Keratinocyte (primary cell): Measurements from ENCODE around the gene SMYD4. TPM values are rescaled to one million over a fixed set of nuclear protein-coding genes. Genes with fewer than 3 reads are reported as not detected.

Experiments
- DNase-seq: peaks from one replicate; pipeline ENCODE4 v3.0.0-alpha.2; 2011; ENCODE audit warnings: low read depth, missing footprints, low spot score
- FAIRE-seq: peaks from 2 replicates; lab custom pipeline; 2011; peaks lifted over from hg19 to GRCh38; lab: Jason Lieb, UNC
- H2AFZ ChIP-seq: 2 replicates; pipeline ENCODE4 v1.6.0; 2012; ENCODE audit warnings: low read length, control low read depth, inconsistent platforms; ENCODE audit not compliant: control insufficient read depth
- H3K27ac ChIP-seq: 2 replicates; pipeline ENCODE4 v1.5.1; 2011; ENCODE audit warnings: low read length; ENCODE audit not compliant: control insufficient read depth, insufficient read depth
- H3K27me3 ChIP-seq: 3 replicates; pipeline ENCODE4 v1.6.0; 2011; ENCODE audit warnings: low read length; ENCODE audit not compliant: control insufficient read depth, insufficient read depth; ENCODE audit errors: extremely low read depth
- H3K36me3 ChIP-seq, 2 experiments: 2 replicates in 1 of 2; 3 replicates in 1 of 2; pipeline ENCODE4 v1.5.1; 2011; ENCODE audit warnings: low read length in 2 of 2, mild to moderate bottlenecking in 1 of 2; ENCODE audit not compliant: control insufficient read depth in 2 of 2, insufficient read depth in 2 of 2; ENCODE audit errors: extremely low read depth in 1 of 2
- H3K4me1 ChIP-seq: 3 replicates; pipeline ENCODE4 v1.5.1; 2011; ENCODE audit warnings: low read length; ENCODE audit not compliant: control insufficient read depth, insufficient read depth; ENCODE audit errors: extremely low read depth
- H3K4me2 ChIP-seq: 3 replicates; pipeline ENCODE4 v1.6.0; 2011; ENCODE audit warnings: low read depth, low read length; ENCODE audit not compliant: control insufficient read depth, insufficient read depth; ENCODE audit errors: extremely low read depth
- H3K4me3 ChIP-seq, 3 experiments: fragments of 200-600 bp in 1 of 3; sonication (generic) in 1 of 3; 2 replicates in 2 of 3; 3 replicates in 1 of 3; pipeline ENCODE4 v1.5.1; 2011 to 2016; ENCODE audit warnings: low read length in 3 of 3, mild to moderate bottlenecking in 3 of 3, control low read depth in 2 of 3, inconsistent platforms in 1 of 3, low read depth in 1 of 3, mixed read lengths in 1 of 3, mixed run types in 1 of 3, moderate library complexity in 1 of 3; ENCODE audit not compliant: control insufficient read depth in 2 of 3, insufficient read depth in 2 of 3; ENCODE audit errors: extremely low read depth in 1 of 3
- H3K79me2 ChIP-seq: 2 replicates; pipeline ENCODE4 v1.6.0; 2012; ENCODE audit warnings: low read length; ENCODE audit not compliant: control insufficient read depth, insufficient read depth
- H3K9ac ChIP-seq: 3 replicates; pipeline ENCODE4 v1.6.0; 2011; ENCODE audit warnings: low read length; ENCODE audit not compliant: control insufficient read depth, insufficient read depth; ENCODE audit errors: extremely low read depth
- H3K9me1 ChIP-seq: 3 replicates; pipeline ENCODE4 v1.6.0; 2011; ENCODE audit warnings: low read length; ENCODE audit not compliant: control insufficient read depth, insufficient read depth; ENCODE audit errors: extremely low read depth
- H3K9me3 ChIP-seq: 2 replicates; pipeline ENCODE4 v1.5.1; 2012; ENCODE audit warnings: low read depth, low read length; ENCODE audit not compliant: control insufficient read depth
- H4K20me1 ChIP-seq: 3 replicates; pipeline ENCODE4 v1.6.0; 2011; ENCODE audit warnings: low read length; ENCODE audit not compliant: control insufficient read depth, insufficient read depth; ENCODE audit errors: extremely low read depth
- EZH2 ChIP-seq: IDR thresholded peaks from one replicate; pipeline ENCODE4 v1.6.1; 2012; ENCODE audit warnings: inconsistent platforms, mild to moderate bottlenecking, low read length, moderate library complexity
- dilution Hi-C: fragments of 300-500 bp; cut with MboI; formaldehyde crosslinking; loops from one replicate; pipeline ENCODE4 v1.7.0; 2020; ENCODE audit warnings: low sequenced_read_pairs; ENCODE audit not compliant: extremely low pct_ligation_motif_present
- polyA minus RNA-seq, 3 experiments: library from RNA; depleted of rRNA, polyadenylated mRNA; stranded (reverse); fragments of >200 nt; gene quantifications; 1 replicate in 1 of 3; 2 replicates in 1 of 3; 3 replicates in 1 of 3; pipeline ENCODE4 v1.2.3, GENCODE V29; 2011
- polyA plus RNA-seq, 5 experiments: library from polyadenylated mRNA; depleted of rRNA in 3 of 5; stranded (reverse) in 3 of 5; stranded (forward) in 1 of 5; unstranded in 1 of 5; fragments of >200 nt; gene quantifications; 1 replicate in 1 of 5; 2 replicates in 3 of 5; 3 replicates in 1 of 5; pipeline versions ENCODE4 v1.2.1 to v1.2.3, GENCODE V29; 2011 to 2012; ENCODE audit warnings: missing spikeins in 2 of 5, low read depth in 1 of 5, low replicate concordance in 1 of 5
- TF ChIP-seq, protein P1 (sequence below), 3 experiments: IDR thresholded peaks in 1 of 3; conservative IDR thresholded peaks in 1 of 3; optimal IDR thresholded peaks in 1 of 3; 2 replicates in 2 of 3; 3 replicates in 1 of 3; pipeline versions ENCODE3 to v1.5.1; 2011; ENCODE audit warnings: low read length in 3 of 3, mild to moderate bottlenecking in 3 of 3, moderate library complexity in 2 of 3, control low read depth in 1 of 3, inconsistent platforms in 1 of 3; ENCODE audit not compliant: insufficient read depth in 2 of 3; ENCODE audit errors: extremely low read depth in 1 of 3

Gene SMYD4
- polyA plus RNA-seq, result 5.6 to 6.3 TPM (median 5.8 TPM) in 3 replicates
- polyA plus RNA-seq (2011; ENCODE audit: low read depth), result 3.0 TPM
- 2.6 and 2.9 TPM in 2 replicates for polyA plus RNA-seq (2011; cell fraction: cytosol; rRNA removed)
- 12.9 and 15.0 TPM in 2 replicates for polyA plus RNA-seq (2011; cell fraction: nucleus; rRNA removed)
- 4.0 and 5.3 TPM in 2 replicates for polyA plus RNA-seq (2012; ENCODE audit: low replicate concordance)
- 9.7 to 12.1 TPM (median 11.0 TPM) in 3 replicates for polyA minus RNA-seq
- 4.0 TPM for polyA minus RNA-seq (2011; cell fraction: cytosol; rRNA and poly(A)+ RNA removed)
- 8.7 and 15.7 TPM in 2 replicates for polyA minus RNA-seq (2011; cell fraction: nucleus; rRNA and poly(A)+ RNA removed)

DNA sequence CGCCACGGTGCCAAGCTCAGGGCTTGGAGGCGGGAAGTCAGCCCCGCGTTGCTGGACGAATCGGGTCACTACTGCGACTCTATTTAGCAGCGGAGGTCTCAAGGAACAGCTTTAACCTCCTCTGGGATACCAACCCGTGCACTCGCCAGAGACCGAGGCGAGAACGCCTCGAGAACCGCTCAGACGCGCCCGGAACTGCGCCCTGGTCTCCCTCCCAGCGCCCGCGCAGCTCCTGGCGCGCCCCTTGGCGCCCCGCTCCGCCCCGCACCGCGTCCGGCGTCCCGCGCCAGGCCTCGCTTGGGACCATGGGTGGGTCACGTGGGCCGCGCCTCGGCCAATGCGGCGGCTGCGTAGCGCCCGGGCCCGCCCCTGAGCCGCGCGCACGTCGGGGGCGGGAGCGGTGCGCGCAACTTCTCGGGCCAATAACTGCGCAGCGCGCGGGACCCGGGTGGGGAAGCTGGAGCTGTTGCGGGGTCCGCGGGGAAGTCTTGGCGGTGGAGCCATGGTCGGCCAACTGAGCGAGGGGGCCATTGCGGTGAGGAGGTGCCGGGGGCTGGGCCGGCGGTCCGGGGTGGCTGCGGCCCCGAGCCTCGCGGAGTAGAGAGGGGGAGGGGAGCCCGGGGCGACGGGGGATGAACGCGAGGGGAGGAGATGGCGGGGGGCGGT lies at the start of gene SMYD4, which contains the start of gene RPA1:
TSS of gene SMYD4 (minus strand) at position 311 of the 666 bp plus-strand sequence. CDS start 1,908 bp downstream, outside the sequence.
TSS of gene RPA1 (plus strand) at position 414 of the 666 bp plus-strand sequence. CDS start at position 503, 89 bp downstream.
- DNase-seq (no peak), FAIRE-seq (peak; percentile 20)
- peak within 1 kb of the TSS; percentile 90 for H3K4me2 ChIP-seq
- H3K4me1 ChIP-seq, result peaks cover 11% of the 10 kb centered on the region
- H2AFZ ChIP-seq, result peak within 1 kb of the TSS; percentile 92
- dilution Hi-C loops, result no loop called here
- no peaks in the 10 kb centered on the region for H3K27me3 ChIP-seq
- H3K9me3 ChIP-seq, result no peaks in the 10 kb centered on the region
- H3K27ac ChIP-seq, result peak within 1 kb of the TSS; percentile 68
- H3K9me1 ChIP-seq, result no peaks in the 10 kb centered on the region
- peaks cover 3 to 11% of the 10 kb centered on the region in 2 experiments for H3K36me3 ChIP-seq
- no peaks in the 10 kb centered on the region for H4K20me1 ChIP-seq
- peak within 1 kb of the TSS; percentile 87 to 100 (median 90) for H3K4me3 ChIP-seq
- H3K9ac ChIP-seq, result peak within 1 kb of the TSS; percentile 74
- TF ChIP-seq EZH2, result no peak
- TF ChIP-seq, protein P1, sequence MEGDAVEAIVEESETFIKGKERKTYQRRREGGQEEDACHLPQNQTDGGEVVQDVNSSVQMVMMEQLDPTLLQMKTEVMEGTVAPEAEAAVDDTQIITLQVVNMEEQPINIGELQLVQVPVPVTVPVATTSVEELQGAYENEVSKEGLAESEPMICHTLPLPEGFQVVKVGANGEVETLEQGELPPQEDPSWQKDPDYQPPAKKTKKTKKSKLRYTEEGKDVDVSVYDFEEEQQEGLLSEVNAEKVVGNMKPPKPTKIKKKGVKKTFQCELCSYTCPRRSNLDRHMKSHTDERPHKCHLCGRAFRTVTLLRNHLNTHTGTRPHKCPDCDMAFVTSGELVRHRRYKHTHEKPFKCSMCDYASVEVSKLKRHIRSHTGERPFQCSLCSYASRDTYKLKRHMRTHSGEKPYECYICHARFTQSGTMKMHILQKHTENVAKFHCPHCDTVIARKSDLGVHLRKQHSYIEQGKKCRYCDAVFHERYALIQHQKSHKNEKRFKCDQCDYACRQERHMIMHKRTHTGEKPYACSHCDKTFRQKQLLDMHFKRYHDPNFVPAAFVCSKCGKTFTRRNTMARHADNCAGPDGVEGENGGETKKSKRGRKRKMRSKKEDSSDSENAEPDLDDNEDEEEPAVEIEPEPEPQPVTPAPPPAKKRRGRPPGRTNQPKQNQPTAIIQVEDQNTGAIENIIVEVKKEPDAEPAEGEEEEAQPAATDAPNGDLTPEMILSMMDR (optimal IDR thresholded peaks at IDR 0.05 in 1 of 3, IDR thresholded peaks at IDR 0.05 in 1 of 3, conservative IDR thresholded peaks at IDR 0.05 in 1 of 3; ENCODE audit: extremely low read depth in 1 of 3, insufficient read depth in 2 of 3, low read length in 3 of 3), result no peak
- peaks cover 48% of the 10 kb centered on the region for H3K79me2 ChIP-seq

GRCh38 chr17:1878419-1879121 lies 48.9 kb upstream of the SMYD4 start:
- Histone ChIP-seq H3K79me2 (no peaks in the 10 kb centered on the region), H3K36me3 (peaks cover 9 to 30% of the 10 kb centered on the region in 2 experiments), H4K20me1 (peaks cover 2% of the 10 kb centered on the region), H2AFZ (no peak overlapping the region), H3K9ac (no peak overlapping the region), H3K9me3 (no peaks in the 10 kb centered on the region), H3K27me3 (no peaks in the 10 kb centered on the region), H3K27ac (no peak overlapping the region), H3K9me1 (no peaks in the 10 kb centered on the region), H3K4me1 (no peaks in the 10 kb centered on the region), H3K4me2 (no peak overlapping the region), H3K4me3 (no peak overlapping the region)
- TF ChIP-seq, protein P1 (optimal IDR thresholded peaks at IDR 0.05 in 1 of 3, IDR thresholded peaks at IDR 0.05 in 1 of 3, conservative IDR thresholded peaks at IDR 0.05 in 1 of 3; ENCODE audit: extremely low read depth in 1 of 3, insufficient read depth in 2 of 3, low read length in 3 of 3), result no peak
- no peak for TF ChIP-seq EZH2
- DNase-seq, result no peak
- no peak for FAIRE-seq
- dilution Hi-C loops, result no loop called here
